Measurements from ENCODE around the gene IFT88.

GRCh38 chr13:20715330-20715712, 148.4 kb downstream of the IFT88 start:
- TF ChIP-seq POLR2AphosphoS5 (IDR thresholded peaks at IDR 0.05; ENCODE audit: low read depth) = no peak
- no peak for TF ChIP-seq CTCF (IDR thresholded peaks at IDR 0.05; ENCODE audit: insufficient read depth, low read length)
- TF ChIP-seq, protein P1, sequence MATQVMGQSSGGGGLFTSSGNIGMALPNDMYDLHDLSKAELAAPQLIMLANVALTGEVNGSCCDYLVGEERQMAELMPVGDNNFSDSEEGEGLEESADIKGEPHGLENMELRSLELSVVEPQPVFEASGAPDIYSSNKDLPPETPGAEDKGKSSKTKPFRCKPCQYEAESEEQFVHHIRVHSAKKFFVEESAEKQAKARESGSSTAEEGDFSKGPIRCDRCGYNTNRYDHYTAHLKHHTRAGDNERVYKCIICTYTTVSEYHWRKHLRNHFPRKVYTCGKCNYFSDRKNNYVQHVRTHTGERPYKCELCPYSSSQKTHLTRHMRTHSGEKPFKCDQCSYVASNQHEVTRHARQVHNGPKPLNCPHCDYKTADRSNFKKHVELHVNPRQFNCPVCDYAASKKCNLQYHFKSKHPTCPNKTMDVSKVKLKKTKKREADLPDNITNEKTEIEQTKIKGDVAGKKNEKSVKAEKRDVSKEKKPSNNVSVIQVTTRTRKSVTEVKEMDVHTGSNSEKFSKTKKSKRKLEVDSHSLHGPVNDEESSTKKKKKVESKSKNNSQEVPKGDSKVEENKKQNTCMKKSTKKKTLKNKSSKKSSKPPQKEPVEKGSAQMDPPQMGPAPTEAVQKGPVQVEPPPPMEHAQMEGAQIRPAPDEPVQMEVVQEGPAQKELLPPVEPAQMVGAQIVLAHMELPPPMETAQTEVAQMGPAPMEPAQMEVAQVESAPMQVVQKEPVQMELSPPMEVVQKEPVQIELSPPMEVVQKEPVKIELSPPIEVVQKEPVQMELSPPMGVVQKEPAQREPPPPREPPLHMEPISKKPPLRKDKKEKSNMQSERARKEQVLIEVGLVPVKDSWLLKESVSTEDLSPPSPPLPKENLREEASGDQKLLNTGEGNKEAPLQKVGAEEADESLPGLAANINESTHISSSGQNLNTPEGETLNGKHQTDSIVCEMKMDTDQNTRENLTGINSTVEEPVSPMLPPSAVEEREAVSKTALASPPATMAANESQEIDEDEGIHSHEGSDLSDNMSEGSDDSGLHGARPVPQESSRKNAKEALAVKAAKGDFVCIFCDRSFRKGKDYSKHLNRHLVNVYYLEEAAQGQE (IDR thresholded peaks at IDR 0.05; ENCODE audit: insufficient replicate concordance, low read depth) = no peak
- TF ChIP-seq SPI1 (IDR thresholded peaks at IDR 0.05; ENCODE audit: borderline replicate concordance, low read depth) = no peak

All from HL-60 (cell line).